HG03571 (cell line): ENCODE data around the gene FHAD1.

Experiments used
- ATAC-seq: cut with Tn5 transposase; IDR thresholded peaks from one replicate; pipeline ENCODE4 v1.9.1; 2021; ENCODE audit not compliant: unreplicated experiment

FHAD1 gene

GRCh38 chr1:15218287-15219279 is 28.4 kb upstream of the FHAD1 start:
- no peak for ATAC-seq

DNA sequence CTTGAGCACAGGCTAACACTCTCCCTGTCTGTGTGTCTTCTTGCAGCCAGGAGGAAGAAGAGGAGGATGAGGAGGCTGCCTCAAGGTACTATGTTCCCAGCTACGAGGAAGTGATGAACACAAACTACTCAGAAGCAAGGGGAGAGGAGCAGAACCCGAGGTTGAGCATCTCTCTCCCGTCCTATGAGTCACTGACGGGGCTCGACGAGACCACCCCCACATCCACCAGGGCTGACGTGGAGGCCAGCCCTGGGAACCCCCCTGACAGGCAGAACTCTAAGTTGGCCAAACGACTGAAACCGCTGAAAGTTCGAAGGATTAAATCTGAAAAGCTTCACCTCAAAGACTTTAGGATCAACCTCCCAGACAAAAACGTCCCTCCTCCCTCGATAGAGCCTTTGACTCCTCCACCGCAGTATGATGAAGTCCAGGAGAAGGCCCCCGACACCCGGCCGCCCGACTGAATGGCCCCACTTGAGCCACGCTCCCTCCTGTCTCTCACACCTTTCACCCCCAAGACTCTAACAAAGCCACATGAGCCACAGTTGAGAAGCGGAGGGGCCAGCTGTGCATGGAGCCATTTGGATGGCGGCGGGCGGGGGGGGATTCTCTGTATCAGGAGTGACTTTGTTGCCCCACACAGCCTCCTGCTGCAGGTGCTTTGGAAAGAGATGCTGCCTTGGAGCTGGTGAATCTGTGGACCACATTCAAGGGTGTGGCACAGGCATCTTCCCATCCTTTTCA is 27.6 kb upstream of the FHAD1 start:
- no peak for ATAC-seq

DNA sequence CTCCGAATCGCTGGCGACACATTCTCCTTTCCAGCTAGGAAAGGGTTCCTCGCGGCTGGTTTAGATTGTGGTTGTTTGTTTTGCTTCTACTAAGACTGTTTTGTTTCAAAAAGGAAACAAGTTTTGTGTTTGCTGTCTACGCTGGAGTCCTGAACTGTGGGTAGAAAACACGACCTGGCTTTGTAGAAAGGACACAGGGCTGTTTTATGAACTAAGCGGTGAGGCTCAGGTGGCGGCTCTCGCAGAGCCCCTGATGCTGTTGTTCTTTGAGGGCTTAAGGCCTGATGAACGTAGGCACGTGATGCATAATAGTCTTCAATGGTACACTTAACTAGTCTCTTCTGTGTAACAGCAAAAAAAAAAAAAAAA is 27.0 kb upstream of the FHAD1 start:
- no peak for ATAC-seq

GRCh38 chr1:15220825-15221431 is 26.1 kb upstream of the FHAD1 start:
- ATAC-seq: no peak

DNA sequence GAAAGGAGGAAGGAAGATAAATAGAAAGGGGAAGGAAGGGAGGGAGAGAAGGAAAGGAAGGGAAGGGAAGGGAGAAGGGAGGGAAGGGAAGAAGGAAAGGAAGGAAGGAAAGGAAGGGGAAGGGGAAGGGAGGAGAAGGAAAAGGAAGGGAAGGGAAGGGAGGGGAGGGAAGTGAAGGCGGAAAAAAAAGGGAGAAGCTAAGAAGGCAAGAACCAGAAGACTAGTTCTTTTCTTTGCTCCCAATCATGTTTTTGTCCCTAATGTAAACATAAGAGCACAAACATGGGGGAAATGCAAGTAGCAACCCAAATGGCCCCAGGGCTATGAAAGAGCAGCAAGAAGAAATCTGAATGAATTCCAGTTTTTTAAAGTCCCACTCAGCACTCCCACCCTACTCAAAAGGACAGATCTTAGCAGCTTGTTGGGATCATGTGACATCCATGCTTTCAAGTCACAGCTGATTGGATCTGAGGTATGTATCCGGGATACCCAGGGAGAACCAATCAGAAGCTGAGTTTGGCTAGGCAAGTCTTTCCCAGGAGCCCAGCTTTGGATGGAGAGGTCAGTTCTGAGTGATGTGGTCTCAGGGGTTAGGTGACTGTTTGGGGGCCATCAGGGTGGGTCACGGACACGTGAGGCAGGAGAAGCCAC is 24.2 kb upstream of the FHAD1 start:
- ATAC-seq: no peak

DNA sequence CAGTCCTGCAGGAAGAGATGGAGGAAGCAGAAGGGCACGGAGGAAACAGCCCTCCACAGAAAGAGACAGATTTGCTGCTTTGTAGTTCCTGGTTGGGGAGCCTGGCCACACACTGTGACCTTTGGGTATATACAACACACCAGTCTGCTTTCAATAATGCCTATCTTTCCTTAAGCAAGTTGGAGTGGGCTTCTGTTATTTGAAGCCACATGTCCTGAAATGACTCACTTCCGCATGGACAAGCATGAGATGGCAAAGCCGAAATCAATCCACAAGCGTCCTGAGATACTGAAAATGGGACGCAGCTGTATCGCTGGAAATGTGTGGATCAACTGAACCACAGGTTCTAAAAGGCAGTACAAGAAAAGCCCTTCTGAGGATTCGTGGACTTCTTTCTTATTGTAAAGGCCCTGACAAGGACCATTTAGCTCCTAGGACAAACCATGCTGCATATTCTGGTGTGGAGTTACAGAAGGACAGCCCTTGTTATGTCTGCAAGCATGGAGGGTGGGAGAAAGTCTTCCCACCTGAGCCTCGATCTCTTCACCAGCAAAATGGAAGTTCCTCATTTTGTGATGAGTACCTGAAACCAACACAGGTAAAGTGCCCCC is 22.7 kb upstream of the FHAD1 start:
- ATAC-seq: no peak

- no peak for ATAC-seq
These were observed 22.0 kb upstream of the FHAD1 start for GRCh38 chr1:15224974-15225373.

GRCh38 chr1:15225461-15225860 is 21.6 kb upstream of the FHAD1 start:
- no peak for ATAC-seq

GRCh38 chr1:15226388-15227255 is 20.4 kb upstream of the FHAD1 start:
- no peak for ATAC-seq

- ATAC-seq: no peak
These were observed 17.3 kb upstream of the FHAD1 start for GRCh38 chr1:15229707-15230131.

GRCh38 chr1:15231714-15232201 is 15.3 kb upstream of the FHAD1 start:
- peak; percentile 90 for ATAC-seq

DNA sequence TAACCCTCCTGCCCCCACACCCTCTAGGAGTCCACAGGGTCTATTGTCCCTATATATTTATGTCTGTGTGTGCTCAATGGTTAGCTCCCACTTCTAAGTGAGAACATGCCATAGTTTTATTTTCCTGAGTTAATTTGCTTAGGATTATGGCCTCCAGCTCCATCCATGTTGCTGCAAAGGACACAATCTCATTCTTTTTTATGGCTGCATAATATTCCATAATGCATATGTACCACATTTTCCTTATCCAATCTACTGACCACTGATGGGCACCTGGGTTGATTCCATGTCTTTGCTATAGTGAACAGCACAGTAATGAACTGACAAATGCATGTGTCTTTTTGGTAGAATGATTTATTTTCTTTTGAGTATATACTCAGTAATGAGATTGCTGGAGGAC is 13.3 kb upstream of the FHAD1 start:
- no peak for ATAC-seq

- ATAC-seq: no peak
These were observed 10.7 kb upstream of the FHAD1 start for GRCh38 chr1:15236321-15236721.

DNA sequence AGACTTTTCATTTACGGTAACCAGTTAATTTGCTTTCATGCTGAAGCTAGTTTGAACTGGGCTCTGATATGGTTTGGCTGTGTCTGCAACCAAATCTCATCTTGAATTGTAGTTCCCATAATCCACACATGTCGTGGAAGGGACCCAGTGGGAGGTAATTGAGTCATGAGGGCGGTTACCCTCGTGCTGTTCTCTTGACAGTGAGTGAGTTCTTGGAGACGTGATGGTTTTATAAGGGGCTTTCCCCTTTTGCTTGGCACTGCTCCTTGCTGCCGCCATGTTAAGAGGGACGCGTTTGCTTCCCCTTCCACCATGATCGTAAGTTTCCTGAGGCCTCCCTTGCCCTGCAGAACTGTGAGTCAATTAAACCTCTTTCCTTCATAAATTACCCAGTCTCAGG is 10.3 kb upstream of the FHAD1 start:
- no peak for ATAC-seq

DNA sequence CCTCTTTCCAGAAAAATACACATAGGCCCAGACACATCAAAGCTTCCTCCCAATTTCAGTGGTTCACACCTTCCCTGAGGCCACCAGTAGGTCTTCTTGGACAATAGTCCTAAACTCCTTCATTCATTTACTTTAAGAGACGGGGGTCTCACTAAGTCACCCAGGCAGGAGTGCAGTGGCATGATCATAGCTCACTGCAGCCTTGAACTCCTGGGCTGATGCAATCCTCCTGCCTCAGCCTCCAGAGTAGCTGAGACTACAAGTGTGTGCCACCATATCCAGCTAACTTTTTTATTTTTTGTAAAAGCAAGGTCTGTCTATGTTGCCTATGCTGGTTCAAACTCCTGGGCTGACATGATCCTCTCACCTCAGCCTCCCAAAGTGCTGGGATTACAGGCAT is 8.2 kb upstream of the FHAD1 start:
- no peak for ATAC-seq

DNA sequence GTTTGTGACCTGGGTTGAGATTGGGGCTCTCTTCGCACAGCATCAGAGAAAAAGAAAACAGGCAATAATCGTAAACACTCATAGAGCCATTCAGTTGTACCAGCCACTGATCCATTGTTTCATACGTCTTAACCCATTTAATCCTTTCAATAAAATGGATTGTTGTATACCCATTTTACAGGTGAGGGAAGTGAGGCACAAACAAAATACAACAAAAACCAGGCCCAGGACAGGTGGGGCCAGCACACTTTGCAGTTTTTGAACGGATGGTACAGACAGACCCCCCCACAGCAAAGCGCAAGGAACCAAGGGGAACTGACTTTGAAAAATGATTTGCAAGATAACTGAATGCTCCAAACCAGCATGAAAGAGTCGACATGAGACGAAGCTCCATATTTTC is 4.3 kb upstream of the FHAD1 start:
- no peak for ATAC-seq

GRCh38 chr1:15243275-15244043 is 3.6 kb upstream of the FHAD1 start:
- ATAC-seq: no peak

DNA sequence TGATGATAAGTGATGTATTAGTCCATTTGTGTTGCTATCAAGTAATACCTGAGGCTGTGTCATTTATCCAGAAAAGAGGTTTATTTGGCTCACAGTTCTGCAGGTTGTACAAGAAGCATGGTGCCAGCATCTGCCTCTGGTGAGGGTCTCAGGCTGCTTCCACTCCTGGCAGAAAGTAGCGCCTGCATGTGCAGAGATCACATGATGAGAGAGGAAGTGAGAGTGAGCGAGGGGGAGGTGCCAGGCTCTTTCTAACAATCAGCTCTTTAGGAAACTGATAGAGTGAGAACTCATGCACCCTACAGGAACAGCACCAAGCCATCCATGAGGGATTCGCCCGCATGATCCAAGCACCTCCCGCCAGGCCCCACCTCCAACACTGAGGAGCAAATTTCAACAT is 2.2 kb upstream of the FHAD1 start:
- ATAC-seq: no peak
